ENCODE results near the gene TMEM54.

Gene TMEM54

GRCh38 chr1:32864375-32865019 lies 36.7 kb downstream of the TMEM54 start:
- Histone ChIP-seq H2AK5ac (ENCODE audit: low read depth, low read length) (no peak overlapping the region), H3K27ac (replicated peaks; ENCODE audit: low read length) (no peak overlapping the region), H4K8ac (ENCODE audit: low read depth, low read length) (no peak overlapping the region), H2AFZ (ENCODE audit: low read length) (no peak overlapping the region), H3K9ac (ENCODE audit: low read depth, low read length, poor library complexity) (no peak overlapping the region), H3K4me1 (ENCODE audit: control insufficient read depth in 2 of 2, insufficient read depth in 1 of 2, low read depth in 1 of 2, low read length in 2 of 2) (no peaks in the 10 kb centered on the region), H3K36me3 (replicated peaks in 1 of 2; ENCODE audit: control insufficient read depth in 2 of 2, insufficient read depth in 2 of 2, low read length in 2 of 2) (peaks cover 3 to 38% of the 10 kb centered on the region in 2 donors), H3K14ac (ENCODE audit: low read length) (no peak overlapping the region), H3K4ac (ENCODE audit: low read length) (no peak overlapping the region), H3K27me3 (ENCODE audit: control insufficient read depth in 3 of 3, insufficient read depth in 3 of 3, low read depth in 1 of 3, low read length in 3 of 3) (peaks cover 0 to 2% (median 0%) of the 10 kb centered on the region in 3 experiments), H2BK5ac (ENCODE audit: low read length) (no peak overlapping the region), H3K18ac (ENCODE audit: low read length) (peak overlapping the region; percentile 21), H4K91ac (ENCODE audit: low read depth, low read length, poor library complexity) (no peak overlapping the region), H3K23ac (ENCODE audit: low read depth, low read length, poor library complexity) (peak overlapping the region; percentile 33), H2BK15ac (ENCODE audit: low read length) (no peak overlapping the region), H3K9me3 (replicated peaks in 1 of 2; ENCODE audit: control insufficient read depth in 2 of 2, insufficient read depth in 1 of 2, low read depth in 1 of 2, low read length in 2 of 2) (no peaks in the 10 kb centered on the region), H2BK12ac (ENCODE audit: low read length) (no peak overlapping the region), H3K4me3 (ENCODE audit: low read length in 2 of 2) (no peak overlapping the region), H3K4me2 (ENCODE audit: insufficient read depth, low read length, poor library complexity, severe bottlenecking) (no peak overlapping the region), H3K79me1 (ENCODE audit: low read depth, low read length) (no peaks in the 10 kb centered on the region), H2BK120ac (ENCODE audit: low read depth, low read length) (no peak overlapping the region)
- no peak for DNase-seq (ENCODE audit: low spot score)
- no CpG with 5 or more reads among the region's 8 CpGs for WGBS, 2 donors (ENCODE audit: extremely low coverage in 2 of 2, insufficient read length in 2 of 2, insufficient replicate concordance in 1 of 2)

- Histone ChIP-seq H3K14ac (ENCODE audit: low read length) (no peak overlapping the region), H3K4me3 (ENCODE audit: low read length in 2 of 2) (no peak overlapping the region), H2AFZ (ENCODE audit: low read length) (no peak overlapping the region), H2AK5ac (ENCODE audit: low read depth, low read length) (no peak overlapping the region), H2BK5ac (ENCODE audit: low read length) (no peak overlapping the region), H3K9ac (ENCODE audit: low read depth, low read length, poor library complexity) (no peak overlapping the region), H3K9me3 (replicated peaks in 1 of 2; ENCODE audit: control insufficient read depth in 2 of 2, insufficient read depth in 1 of 2, low read depth in 1 of 2, low read length in 2 of 2) (no peaks in the 10 kb centered on the region), H3K4ac (ENCODE audit: low read length) (no peak overlapping the region), H3K27me3 (ENCODE audit: control insufficient read depth in 3 of 3, insufficient read depth in 3 of 3, low read depth in 1 of 3, low read length in 3 of 3) (peaks cover 0 to 2% (median 0%) of the 10 kb centered on the region in 3 experiments), H2BK12ac (ENCODE audit: low read length) (no peak overlapping the region), H3K79me1 (ENCODE audit: low read depth, low read length) (no peaks in the 10 kb centered on the region), H4K8ac (ENCODE audit: low read depth, low read length) (no peak overlapping the region), H2BK120ac (ENCODE audit: low read depth, low read length) (no peak overlapping the region), H4K91ac (ENCODE audit: low read depth, low read length, poor library complexity) (no peak overlapping the region), H3K4me1 (ENCODE audit: control insufficient read depth in 2 of 2, insufficient read depth in 1 of 2, low read depth in 1 of 2, low read length in 2 of 2) (no peaks in the 10 kb centered on the region), H3K4me2 (ENCODE audit: insufficient read depth, low read length, poor library complexity, severe bottlenecking) (no peak overlapping the region), H3K27ac (replicated peaks; ENCODE audit: low read length) (no peak overlapping the region), H3K18ac (ENCODE audit: low read length) (no peak overlapping the region), H3K36me3 (replicated peaks in 1 of 2; ENCODE audit: control insufficient read depth in 2 of 2, insufficient read depth in 2 of 2, low read length in 2 of 2) (peaks cover 3 to 44% of the 10 kb centered on the region in 2 donors), H3K23ac (ENCODE audit: low read depth, low read length, poor library complexity) (no peak overlapping the region), H2BK15ac (ENCODE audit: low read length) (no peak overlapping the region)
- DNase-seq (ENCODE audit: low spot score): no peak
- no CpG with 5 or more reads among the region's 1 CpG for WGBS, 2 donors (ENCODE audit: extremely low coverage in 2 of 2, insufficient read length in 2 of 2, insufficient replicate concordance in 1 of 2)
Measured at GRCh38 chr1:32863881-32864245, 37.3 kb downstream of the TMEM54 start.

GRCh38 chr1:32863218-32863880 lies 37.8 kb downstream of the TMEM54 start:
- DNase-seq (ENCODE audit: low spot score): no peak
- Histone ChIP-seq H2BK120ac (ENCODE audit: low read depth, low read length) (no peak overlapping the region), H3K4ac (ENCODE audit: low read length) (no peak overlapping the region), H3K9ac (ENCODE audit: low read depth, low read length, poor library complexity) (no peak overlapping the region), H3K23ac (ENCODE audit: low read depth, low read length, poor library complexity) (no peak overlapping the region), H2AFZ (ENCODE audit: low read length) (no peak overlapping the region), H3K27ac (replicated peaks; ENCODE audit: low read length) (no peak overlapping the region), H4K91ac (ENCODE audit: low read depth, low read length, poor library complexity) (no peak overlapping the region), H3K14ac (ENCODE audit: low read length) (no peak overlapping the region), H2BK12ac (ENCODE audit: low read length) (no peak overlapping the region), H4K8ac (ENCODE audit: low read depth, low read length) (no peak overlapping the region), H3K36me3 (replicated peaks in 1 of 2; ENCODE audit: control insufficient read depth in 2 of 2, insufficient read depth in 2 of 2, low read length in 2 of 2) (peaks cover 3 to 49% of the 10 kb centered on the region in 2 donors), H2BK5ac (ENCODE audit: low read length) (no peak overlapping the region), H3K4me2 (ENCODE audit: insufficient read depth, low read length, poor library complexity, severe bottlenecking) (no peak overlapping the region), H3K4me1 (ENCODE audit: control insufficient read depth in 2 of 2, insufficient read depth in 1 of 2, low read depth in 1 of 2, low read length in 2 of 2) (no peaks in the 10 kb centered on the region), H3K18ac (ENCODE audit: low read length) (no peak overlapping the region), H3K9me3 (replicated peaks in 1 of 2; ENCODE audit: control insufficient read depth in 2 of 2, insufficient read depth in 1 of 2, low read depth in 1 of 2, low read length in 2 of 2) (no peaks in the 10 kb centered on the region), H2AK5ac (ENCODE audit: low read depth, low read length) (no peak overlapping the region), H3K79me1 (ENCODE audit: low read depth, low read length) (no peaks in the 10 kb centered on the region), H3K27me3 (ENCODE audit: control insufficient read depth in 3 of 3, insufficient read depth in 3 of 3, low read depth in 1 of 3, low read length in 3 of 3) (no peaks in the 10 kb centered on the region), H3K4me3 (ENCODE audit: low read length in 2 of 2) (no peak overlapping the region), H2BK15ac (ENCODE audit: low read length) (no peak overlapping the region)
- WGBS, 2 donors (ENCODE audit: extremely low coverage in 2 of 2, insufficient read length in 2 of 2, insufficient replicate concordance in 1 of 2): no CpG with 5 or more reads among the region's 4 CpGs

GRCh38 chr1:32861904-32862695 lies 39.1 kb downstream of the TMEM54 start:
- Histone ChIP-seq H3K14ac (ENCODE audit: low read length) (no peak overlapping the region), H3K18ac (ENCODE audit: low read length) (no peak overlapping the region), H3K4me1 (ENCODE audit: control insufficient read depth in 2 of 2, insufficient read depth in 1 of 2, low read depth in 1 of 2, low read length in 2 of 2) (no peaks in the 10 kb centered on the region), H3K36me3 (replicated peaks in 1 of 2; ENCODE audit: control insufficient read depth in 2 of 2, insufficient read depth in 2 of 2, low read length in 2 of 2) (peaks cover 5 to 61% of the 10 kb centered on the region in 2 donors), H3K79me1 (ENCODE audit: low read depth, low read length) (no peaks in the 10 kb centered on the region), H3K27me3 (ENCODE audit: control insufficient read depth in 3 of 3, insufficient read depth in 3 of 3, low read depth in 1 of 3, low read length in 3 of 3) (no peaks in the 10 kb centered on the region), H3K4me3 (ENCODE audit: low read length in 2 of 2) (no peak overlapping the region), H3K23ac (ENCODE audit: low read depth, low read length, poor library complexity) (no peak overlapping the region), H2AFZ (ENCODE audit: low read length) (no peak overlapping the region), H4K91ac (ENCODE audit: low read depth, low read length, poor library complexity) (no peak overlapping the region), H3K4ac (ENCODE audit: low read length) (no peak overlapping the region), H2BK12ac (ENCODE audit: low read length) (no peak overlapping the region), H2BK120ac (ENCODE audit: low read depth, low read length) (no peak overlapping the region), H2BK5ac (ENCODE audit: low read length) (no peak overlapping the region), H3K27ac (replicated peaks; ENCODE audit: low read length) (no peak overlapping the region), H3K9ac (ENCODE audit: low read depth, low read length, poor library complexity) (no peak overlapping the region), H4K8ac (ENCODE audit: low read depth, low read length) (no peak overlapping the region), H2BK15ac (ENCODE audit: low read length) (no peak overlapping the region), H3K9me3 (replicated peaks in 1 of 2; ENCODE audit: control insufficient read depth in 2 of 2, insufficient read depth in 1 of 2, low read depth in 1 of 2, low read length in 2 of 2) (no peaks in the 10 kb centered on the region), H2AK5ac (ENCODE audit: low read depth, low read length) (no peak overlapping the region), H3K4me2 (ENCODE audit: insufficient read depth, low read length, poor library complexity, severe bottlenecking) (no peak overlapping the region)
- no CpG with 5 or more reads among the region's 3 CpGs for WGBS, 2 donors (ENCODE audit: extremely low coverage in 2 of 2, insufficient read length in 2 of 2, insufficient replicate concordance in 1 of 2)
- no peak for DNase-seq (ENCODE audit: low spot score)
